ENCODE results near the gene PABPC1L2A.
A peak's percentile ranks its signal among the peaks of the same experiment; 100 is the strongest.

DNA sequence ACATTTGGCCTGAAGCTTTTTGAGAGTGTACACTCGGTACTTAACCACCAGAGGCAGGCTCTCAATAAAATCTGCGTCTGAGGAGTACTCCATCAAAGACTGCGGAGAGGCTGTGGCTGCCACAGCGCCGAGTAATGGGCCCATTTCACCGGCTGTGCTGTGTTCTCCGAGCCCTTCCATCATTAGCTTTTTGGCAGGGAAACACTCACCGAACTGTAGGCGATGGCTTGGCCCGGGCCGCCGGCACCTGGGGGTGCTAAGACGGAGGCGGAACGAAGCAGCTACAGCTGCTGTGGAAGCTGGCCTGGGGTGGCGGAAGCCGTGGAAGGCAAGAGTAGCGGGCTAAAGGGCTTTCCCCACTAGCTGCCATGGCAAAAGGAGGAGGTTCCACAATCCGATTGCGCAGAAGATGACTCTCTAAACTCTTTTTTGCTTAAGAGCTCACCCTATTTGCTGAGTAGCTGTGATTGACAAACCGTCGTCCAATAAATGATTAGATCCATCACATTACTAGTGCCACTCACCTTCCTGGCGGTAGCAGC is 48.5 kb upstream of the PABPC1L2A start:
- TF ChIP-seq EZH2 (IDR thresholded peaks at IDR 0.05; ENCODE audit: low read depth, unreplicated experiment) (no peak), POLR2AphosphoS5 (IDR thresholded peaks at IDR 0.05; ENCODE audit: low read depth) (peak; percentile 44)
- TF ChIP-seq, protein P1, sequence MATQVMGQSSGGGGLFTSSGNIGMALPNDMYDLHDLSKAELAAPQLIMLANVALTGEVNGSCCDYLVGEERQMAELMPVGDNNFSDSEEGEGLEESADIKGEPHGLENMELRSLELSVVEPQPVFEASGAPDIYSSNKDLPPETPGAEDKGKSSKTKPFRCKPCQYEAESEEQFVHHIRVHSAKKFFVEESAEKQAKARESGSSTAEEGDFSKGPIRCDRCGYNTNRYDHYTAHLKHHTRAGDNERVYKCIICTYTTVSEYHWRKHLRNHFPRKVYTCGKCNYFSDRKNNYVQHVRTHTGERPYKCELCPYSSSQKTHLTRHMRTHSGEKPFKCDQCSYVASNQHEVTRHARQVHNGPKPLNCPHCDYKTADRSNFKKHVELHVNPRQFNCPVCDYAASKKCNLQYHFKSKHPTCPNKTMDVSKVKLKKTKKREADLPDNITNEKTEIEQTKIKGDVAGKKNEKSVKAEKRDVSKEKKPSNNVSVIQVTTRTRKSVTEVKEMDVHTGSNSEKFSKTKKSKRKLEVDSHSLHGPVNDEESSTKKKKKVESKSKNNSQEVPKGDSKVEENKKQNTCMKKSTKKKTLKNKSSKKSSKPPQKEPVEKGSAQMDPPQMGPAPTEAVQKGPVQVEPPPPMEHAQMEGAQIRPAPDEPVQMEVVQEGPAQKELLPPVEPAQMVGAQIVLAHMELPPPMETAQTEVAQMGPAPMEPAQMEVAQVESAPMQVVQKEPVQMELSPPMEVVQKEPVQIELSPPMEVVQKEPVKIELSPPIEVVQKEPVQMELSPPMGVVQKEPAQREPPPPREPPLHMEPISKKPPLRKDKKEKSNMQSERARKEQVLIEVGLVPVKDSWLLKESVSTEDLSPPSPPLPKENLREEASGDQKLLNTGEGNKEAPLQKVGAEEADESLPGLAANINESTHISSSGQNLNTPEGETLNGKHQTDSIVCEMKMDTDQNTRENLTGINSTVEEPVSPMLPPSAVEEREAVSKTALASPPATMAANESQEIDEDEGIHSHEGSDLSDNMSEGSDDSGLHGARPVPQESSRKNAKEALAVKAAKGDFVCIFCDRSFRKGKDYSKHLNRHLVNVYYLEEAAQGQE (IDR thresholded peaks at IDR 0.05; ENCODE audit: unreplicated experiment) = no peak

All from GM23338 (cell line).